HFFc6 (cell line): ENCODE results near the gene CAPN5. TPM values are rescaled to one million over a fixed set of nuclear protein-coding genes. Genes with fewer than 3 reads are reported as not detected.

ENCODE experiments used
- DNase-seq: peaks from one replicate; pipeline ENCODE4 v3.0.0-alpha.2; 2018
- H3K27ac Mint-ChIP-seq: 2 replicates; pipeline ENCODE4 v1.8.0; 2020; ENCODE audit warnings: mild to moderate bottlenecking, mixed read lengths
- H3K27me3 Mint-ChIP-seq: 2 replicates; pipeline ENCODE4 v1.8.0; 2021; ENCODE audit warnings: mild to moderate bottlenecking, moderate library complexity, mixed read lengths; ENCODE audit not compliant: insufficient read depth
- H3K36me3 Mint-ChIP-seq: 2 replicates; pipeline ENCODE4 v1.8.0; 2021; ENCODE audit warnings: low read depth, mixed read lengths
- H3K4me1 Mint-ChIP-seq: 2 replicates; pipeline ENCODE4 v1.8.0; 2020; ENCODE audit warnings: low read depth, mixed read lengths
- H3K4me3 Mint-ChIP-seq: 2 replicates; pipeline ENCODE4 v1.8.0; 2020; ENCODE audit warnings: mild to moderate bottlenecking, moderate library complexity, mixed read lengths
- H3K9me3 Mint-ChIP-seq: 2 replicates; pipeline ENCODE4 v1.8.0; 2020; ENCODE audit warnings: mild to moderate bottlenecking, mixed read lengths
- total RNA-seq, 6 experiments: library from RNA; stranded (reverse); fragmentation: NEBNext Ultra II Directional; extraction: Animal tissue kit (Norgen Biotek cat#: 25700); gene quantifications; 2 replicates in 1 of 6; 3 replicates in 5 of 6; pipeline ENCODE4 v1.2.3, GENCODE V29; 2021
- TF ChIP-seq, protein P1 (sequence below): fragments of 200-600 bp; sonication (generic); IDR thresholded peaks from 2 replicates; pipeline ENCODE4 v1.5.0; 2021; ENCODE audit warnings: antibody characterized with exemption, mild to moderate bottlenecking

The CAPN5 gene
- total RNA-seq, 6 experiments from 2014 or later = 20.7 to 32.7 (median 29.0) TPM

DNA sequence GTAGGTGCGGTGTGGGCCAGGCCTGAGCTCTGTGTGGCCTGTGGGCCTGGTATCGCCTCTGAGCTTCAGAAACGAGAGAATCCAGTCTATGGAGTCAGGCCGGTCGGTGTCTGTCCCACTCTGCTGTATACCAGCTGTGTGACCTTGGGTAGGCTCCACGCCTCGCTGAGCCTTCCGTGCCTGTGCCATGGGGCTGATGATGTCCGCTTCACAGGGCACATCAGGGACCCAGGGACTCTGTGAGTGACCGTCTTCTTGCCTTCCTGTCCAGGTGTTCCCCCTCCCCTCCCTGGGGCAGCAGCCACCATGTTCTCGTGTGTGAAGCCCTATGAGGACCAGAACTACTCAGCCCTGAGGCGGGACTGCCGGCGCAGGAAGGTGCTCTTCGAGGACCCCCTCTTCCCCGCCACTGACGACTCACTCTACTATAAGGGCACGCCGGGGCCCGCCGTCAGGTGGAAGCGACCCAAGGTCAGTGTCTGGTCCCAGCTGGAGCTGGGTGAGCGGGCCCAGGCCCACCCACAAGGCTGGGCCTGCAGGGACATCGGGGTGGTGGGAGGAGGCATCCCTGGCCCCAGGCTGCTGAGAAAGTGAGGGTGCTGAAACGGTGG is 17.9 kb downstream of the CAPN5 start:
- H3K4me3 Mint-ChIP-seq = no peak overlapping the region
- H3K27ac Mint-ChIP-seq = no peak overlapping the region
- no peaks in the 10 kb centered on the region for H3K9me3 Mint-ChIP-seq
- TF ChIP-seq, protein P1, sequence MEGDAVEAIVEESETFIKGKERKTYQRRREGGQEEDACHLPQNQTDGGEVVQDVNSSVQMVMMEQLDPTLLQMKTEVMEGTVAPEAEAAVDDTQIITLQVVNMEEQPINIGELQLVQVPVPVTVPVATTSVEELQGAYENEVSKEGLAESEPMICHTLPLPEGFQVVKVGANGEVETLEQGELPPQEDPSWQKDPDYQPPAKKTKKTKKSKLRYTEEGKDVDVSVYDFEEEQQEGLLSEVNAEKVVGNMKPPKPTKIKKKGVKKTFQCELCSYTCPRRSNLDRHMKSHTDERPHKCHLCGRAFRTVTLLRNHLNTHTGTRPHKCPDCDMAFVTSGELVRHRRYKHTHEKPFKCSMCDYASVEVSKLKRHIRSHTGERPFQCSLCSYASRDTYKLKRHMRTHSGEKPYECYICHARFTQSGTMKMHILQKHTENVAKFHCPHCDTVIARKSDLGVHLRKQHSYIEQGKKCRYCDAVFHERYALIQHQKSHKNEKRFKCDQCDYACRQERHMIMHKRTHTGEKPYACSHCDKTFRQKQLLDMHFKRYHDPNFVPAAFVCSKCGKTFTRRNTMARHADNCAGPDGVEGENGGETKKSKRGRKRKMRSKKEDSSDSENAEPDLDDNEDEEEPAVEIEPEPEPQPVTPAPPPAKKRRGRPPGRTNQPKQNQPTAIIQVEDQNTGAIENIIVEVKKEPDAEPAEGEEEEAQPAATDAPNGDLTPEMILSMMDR = no peak
- H3K36me3 Mint-ChIP-seq = no peaks in the 10 kb centered on the region
- no peak for DNase-seq
- no peaks in the 10 kb centered on the region for H3K27me3 Mint-ChIP-seq
- H3K4me1 Mint-ChIP-seq = peaks cover 14% of the 10 kb centered on the region

DNA sequence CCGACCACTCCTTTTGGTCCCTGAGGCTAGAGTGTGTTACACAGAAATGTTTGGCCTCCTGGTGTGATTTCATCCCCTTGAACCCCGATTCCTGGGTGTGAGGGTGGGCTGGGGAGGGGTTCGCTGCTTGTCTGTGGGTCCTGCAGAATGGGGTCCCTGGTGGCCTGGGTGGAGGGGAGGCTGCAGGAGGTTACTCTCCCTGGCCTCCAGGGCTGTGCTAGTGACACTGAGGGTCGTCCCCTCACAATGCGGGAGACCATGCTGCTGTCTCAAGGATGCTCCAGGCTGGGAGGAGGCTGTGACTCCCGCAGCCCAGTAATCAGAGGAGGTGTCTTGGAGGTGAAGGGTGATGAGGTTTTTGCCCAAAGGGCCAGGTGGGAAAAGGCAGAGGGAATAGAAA is 18.9 kb downstream of the CAPN5 start:
- DNase-seq = no peak
- H3K9me3 Mint-ChIP-seq = no peaks in the 10 kb centered on the region
- H3K4me3 Mint-ChIP-seq = no peak overlapping the region
- H3K4me1 Mint-ChIP-seq = peaks cover 8% of the 10 kb centered on the region
- no peak overlapping the region for H3K27ac Mint-ChIP-seq
- H3K27me3 Mint-ChIP-seq = no peaks in the 10 kb centered on the region
- TF ChIP-seq, protein P1 = no peak
- H3K36me3 Mint-ChIP-seq = no peaks in the 10 kb centered on the region

DNA sequence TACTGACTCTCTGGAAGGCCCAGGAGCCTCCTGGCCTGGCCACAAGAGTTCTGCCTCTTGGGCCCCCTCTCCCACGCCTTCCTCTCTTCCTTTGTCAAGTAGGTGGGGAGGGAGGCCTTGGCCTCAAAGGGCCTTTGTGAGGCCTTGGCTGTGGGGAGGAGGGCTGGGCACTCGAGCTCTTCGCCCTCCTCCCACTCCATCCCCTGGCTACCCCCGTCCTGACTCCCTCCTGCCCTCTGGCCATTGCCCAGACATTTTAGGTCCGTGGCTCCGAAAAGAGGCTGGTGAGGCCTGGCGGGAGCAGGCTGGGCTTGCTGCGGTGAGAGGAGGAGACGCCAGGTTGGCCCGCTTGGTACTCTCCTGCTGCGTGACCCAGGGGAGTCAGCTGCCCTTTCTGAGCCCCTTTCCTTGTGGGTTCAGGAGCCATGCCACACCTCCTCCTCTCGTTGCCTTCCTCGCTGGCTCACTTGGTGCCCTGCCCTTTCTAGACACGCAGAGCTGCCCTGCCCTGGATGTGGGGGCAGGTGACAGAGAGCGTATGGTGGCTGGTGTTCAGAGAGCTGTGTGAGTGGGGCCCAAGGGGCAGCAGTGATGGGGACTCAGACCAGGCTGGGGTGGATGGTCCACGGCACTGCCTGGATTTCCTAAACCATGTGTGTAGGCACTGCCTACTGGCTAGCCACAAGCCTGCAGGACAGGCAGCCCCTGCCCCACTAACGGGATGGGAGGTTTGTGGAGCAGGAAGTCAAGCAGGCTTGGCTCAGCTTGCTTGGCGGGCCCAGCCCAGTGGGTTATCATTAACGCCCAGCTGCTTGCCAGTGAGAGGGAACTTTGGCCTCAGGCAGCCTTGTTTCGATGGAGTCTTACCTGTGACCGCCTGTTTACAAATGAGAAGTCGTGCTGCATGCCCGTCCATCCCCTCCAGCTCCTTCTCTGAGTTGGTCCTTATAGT is 20.0 kb downstream of the CAPN5 start:
- Mint-ChIP-seq H3K36me3 (no peaks in the 10 kb centered on the region), H3K27me3 (no peaks in the 10 kb centered on the region), H3K9me3 (no peaks in the 10 kb centered on the region), H3K27ac (no peak overlapping the region), H3K4me1 (peaks cover 6% of the 10 kb centered on the region; the same call in 1 of the 2 replicates), H3K4me3 (no peak overlapping the region)
- no peak for DNase-seq
- TF ChIP-seq, protein P1 = no peak

DNA sequence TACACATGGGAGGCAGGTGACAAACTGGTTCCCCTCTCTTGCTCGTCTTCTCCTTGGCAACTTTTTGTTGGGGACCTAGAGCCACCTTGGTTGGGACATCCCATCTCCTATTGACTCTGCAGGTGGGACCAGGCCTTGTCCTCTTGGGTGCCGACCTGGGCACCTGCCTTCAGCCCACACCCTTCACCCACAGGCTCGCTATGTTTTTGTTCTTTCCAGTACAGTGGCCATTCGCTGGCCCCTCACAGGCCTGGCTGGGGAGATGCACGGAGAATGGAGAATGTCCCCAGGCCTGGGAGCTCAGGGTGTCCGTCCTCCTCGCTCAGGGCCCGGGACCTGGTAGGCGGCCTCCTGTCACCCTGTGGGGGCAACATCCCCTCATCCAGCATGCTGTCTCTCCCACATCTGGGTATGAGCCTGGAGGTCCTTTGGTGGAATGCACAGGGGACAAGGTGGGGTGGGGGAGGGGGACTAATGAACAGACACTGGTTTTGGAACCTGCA is 21.0 kb downstream of the CAPN5 start:
- TF ChIP-seq, protein P1 = no peak
- H3K27me3 Mint-ChIP-seq = no peaks in the 10 kb centered on the region
- H3K4me1 Mint-ChIP-seq = peaks cover 6% of the 10 kb centered on the region; the same call in 1 of the 2 replicates
- H3K27ac Mint-ChIP-seq = no peak overlapping the region
- H3K4me3 Mint-ChIP-seq = no peak overlapping the region
- no peak for DNase-seq
- H3K36me3 Mint-ChIP-seq = no peaks in the 10 kb centered on the region
- no peaks in the 10 kb centered on the region for H3K9me3 Mint-ChIP-seq

DNA sequence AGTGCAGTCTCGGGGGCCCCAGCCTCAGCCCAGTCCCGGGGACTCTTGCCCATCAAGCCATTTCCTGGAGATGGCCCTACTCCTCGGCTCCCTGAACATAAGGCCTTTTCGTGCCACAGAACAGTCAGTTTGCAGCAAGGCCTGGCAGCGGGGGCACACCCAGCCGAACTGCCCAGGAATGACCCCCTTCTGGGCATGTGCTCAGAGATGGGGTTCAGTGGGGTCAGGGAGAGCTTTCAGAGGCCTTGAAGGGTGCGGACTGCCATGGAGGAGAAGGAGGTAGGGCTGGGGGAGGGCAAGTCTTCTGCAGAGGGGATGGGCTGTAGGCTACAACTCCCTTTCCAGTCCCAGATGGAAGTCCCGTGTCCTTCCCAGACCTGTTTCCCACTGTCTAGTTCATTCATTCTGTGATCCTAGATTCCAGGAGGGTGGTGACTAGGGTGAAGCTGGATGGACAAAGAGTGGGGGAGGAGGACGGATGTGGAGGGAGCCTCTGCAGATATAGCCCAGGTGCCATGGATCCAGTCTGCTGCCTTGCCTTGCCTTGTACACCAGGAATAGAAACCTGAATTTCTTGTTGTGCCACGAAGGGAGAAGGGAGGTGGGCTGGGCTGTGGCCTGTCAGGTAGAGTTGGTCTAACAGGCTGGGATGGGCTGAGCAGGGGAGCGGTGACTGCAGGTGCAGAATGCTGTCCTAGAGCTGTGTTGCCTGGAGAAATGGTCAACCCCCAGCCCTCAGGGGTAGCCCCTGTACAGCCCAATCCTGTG is 21.6 kb downstream of the CAPN5 start:
- no peaks in the 10 kb centered on the region for H3K36me3 Mint-ChIP-seq
- peaks cover 6% of the 10 kb centered on the region; the same call in 1 of the 2 replicates for H3K4me1 Mint-ChIP-seq
- no peak overlapping the region for H3K27ac Mint-ChIP-seq
- TF ChIP-seq, protein P1 = no peak
- no peak overlapping the region for H3K4me3 Mint-ChIP-seq
- H3K9me3 Mint-ChIP-seq = no peaks in the 10 kb centered on the region
- H3K27me3 Mint-ChIP-seq = no peaks in the 10 kb centered on the region
- no peak for DNase-seq
